H7 (cell line): ENCODE measurements around the gene IL12RB1. TPM values are rescaled to one million over a fixed set of nuclear protein-coding genes. Genes with fewer than 3 reads are reported as not detected.

Experiments used
- DNase-seq: peaks from one replicate; pipeline ENCODE4 v3.0.0; 2012
- H3K27me3 ChIP-seq: 2 replicates; pipeline ENCODE4 v1.6.0; 2011; ENCODE audit warnings: mild to moderate bottlenecking, low read length; ENCODE audit not compliant: control insufficient read depth, insufficient read depth
- H3K36me3 ChIP-seq: replicated peaks from 2 replicates; pipeline ENCODE4 v1.5.1; 2011; ENCODE audit warnings: low read length; ENCODE audit not compliant: control insufficient read depth, insufficient read depth
- H3K4me3 ChIP-seq: 2 replicates; pipeline ENCODE4 v1.5.1; 2011; ENCODE audit warnings: low read depth, mild to moderate bottlenecking, control low read depth, low read length, moderate library complexity; ENCODE audit not compliant: insufficient read depth
- total RNA-seq: library from RNA; depleted of rRNA; stranded (reverse); fragments of >200 nt; shearing (Covaris generic); gene quantifications from 2 replicates; pipeline ENCODE4 v1.2.3, GENCODE V29; 2014

The IL12RB1 gene
- total RNA-seq, 1 experiment from 2014 or later, result not detected

DNA sequence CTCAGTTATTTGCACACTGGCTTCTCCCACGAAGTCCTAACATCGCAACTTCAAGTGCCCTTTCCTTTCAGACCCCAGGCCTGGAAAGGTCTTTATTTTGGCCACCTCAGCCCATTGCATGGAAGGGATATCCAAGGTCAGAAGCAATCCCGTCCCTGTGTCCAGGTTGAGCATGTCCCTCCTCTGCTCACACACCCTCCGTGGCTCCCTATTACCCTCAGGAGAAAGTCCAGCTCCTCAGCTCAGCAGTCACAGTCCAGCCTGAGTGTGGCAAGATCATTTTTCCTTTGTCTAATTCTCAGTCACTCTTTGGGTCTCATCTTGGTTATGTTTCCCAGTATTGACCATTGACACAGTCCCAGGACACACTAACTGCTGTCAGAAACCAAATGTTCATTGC, 59.6 kb downstream of the IL12RB1 start:
- Histone ChIP-seq H3K36me3 (no peaks in the 10 kb centered on the region), H3K27me3 (no peaks in the 10 kb centered on the region), H3K4me3 (no peak overlapping the region)
- DNase-seq, result no peak

GRCh38 chr19:18023622-18024251, 63.0 kb downstream of the IL12RB1 start:
- Histone ChIP-seq H3K27me3 (no peaks in the 10 kb centered on the region), H3K36me3 (no peaks in the 10 kb centered on the region), H3K4me3 (no peak overlapping the region)
- DNase-seq, result peak; percentile 38

DNA sequence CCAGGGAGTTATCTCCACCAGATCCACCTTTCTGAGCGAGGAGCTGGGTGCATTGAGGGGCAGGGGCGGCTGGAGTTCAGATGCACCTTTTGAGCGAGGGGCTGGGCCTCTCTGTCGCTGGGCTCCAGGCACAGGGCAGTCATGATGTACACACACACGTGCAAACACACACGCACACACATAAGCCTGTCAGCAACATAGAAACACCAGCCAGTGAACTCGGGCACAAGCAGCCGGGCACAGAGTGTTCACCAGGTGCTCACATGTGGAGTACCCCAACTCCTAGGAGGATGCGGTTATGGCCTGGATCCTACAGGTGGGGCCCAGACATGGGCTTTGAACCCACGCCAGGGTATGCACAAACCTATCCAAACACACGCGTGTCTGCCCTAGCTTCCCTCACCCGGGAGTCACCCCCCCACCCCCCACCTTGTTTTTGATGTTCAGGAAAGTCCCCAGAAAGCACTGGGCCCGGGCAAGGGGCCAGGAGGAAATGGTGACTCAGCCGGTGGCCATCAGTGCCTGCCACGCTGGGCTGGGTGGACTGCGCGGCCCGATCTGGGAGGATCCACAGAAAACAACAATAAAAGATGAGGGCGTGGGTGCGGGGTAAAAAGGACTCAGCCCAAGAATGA, 65.5 kb downstream of the IL12RB1 start:
- H3K4me3 ChIP-seq, result no peak overlapping the region
- no peaks in the 10 kb centered on the region for H3K36me3 ChIP-seq
- H3K27me3 ChIP-seq, result no peaks in the 10 kb centered on the region
- DNase-seq, result peak; percentile 46

DNA sequence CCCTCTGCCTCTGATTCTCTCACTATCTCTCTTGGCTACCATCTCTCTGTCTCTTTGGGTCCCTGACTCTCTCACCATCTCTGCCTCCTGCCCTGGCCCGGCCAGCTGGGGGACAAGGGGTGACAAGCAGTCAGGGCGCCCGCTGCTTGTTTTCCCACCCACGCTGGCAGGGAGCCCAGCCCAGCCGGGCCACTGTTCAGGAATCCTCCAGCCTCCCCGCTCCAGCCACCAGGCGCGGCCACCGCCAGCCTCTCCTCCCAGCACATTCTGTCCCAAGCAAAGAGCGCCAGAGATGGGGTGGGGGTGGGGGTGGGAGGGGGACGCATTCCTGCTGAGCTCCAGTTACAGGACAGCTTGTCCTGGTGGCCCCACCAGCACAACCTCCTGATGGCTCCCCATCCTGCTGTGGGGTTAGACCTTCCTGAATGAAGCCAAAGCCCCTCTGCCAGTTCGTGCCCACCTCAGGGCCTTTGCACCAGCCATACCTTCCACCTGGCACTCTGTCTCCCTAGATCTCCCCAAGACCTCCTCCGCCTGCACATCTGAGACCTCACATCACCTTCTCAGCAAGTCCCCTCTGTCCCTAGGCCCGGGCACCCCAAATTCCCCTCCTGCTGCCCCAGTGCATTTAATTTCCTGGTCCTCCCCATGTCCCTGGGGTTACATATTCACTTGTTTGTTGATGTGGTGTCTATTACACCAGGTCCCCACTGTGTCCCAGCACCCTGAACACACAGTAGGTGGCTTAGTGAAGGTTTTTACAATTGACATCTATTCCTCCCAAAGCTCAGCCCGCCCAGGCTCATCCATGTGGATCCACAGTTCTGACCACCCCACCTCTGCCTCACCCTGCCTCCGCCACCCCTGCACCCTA, 66.3 kb downstream of the IL12RB1 start:
- H3K4me3 ChIP-seq, result no peak overlapping the region
- no peaks in the 10 kb centered on the region for H3K36me3 ChIP-seq
- no peaks in the 10 kb centered on the region for H3K27me3 ChIP-seq
- peak; percentile 53 for DNase-seq

GRCh38 chr19:18017275-18018083, 69.3 kb downstream of the IL12RB1 start:
- H3K4me3 ChIP-seq, result no peak overlapping the region
- DNase-seq, result peak; percentile 25
- H3K36me3 ChIP-seq, result no peaks in the 10 kb centered on the region; the same call in 1 of the 2 replicates

DNA sequence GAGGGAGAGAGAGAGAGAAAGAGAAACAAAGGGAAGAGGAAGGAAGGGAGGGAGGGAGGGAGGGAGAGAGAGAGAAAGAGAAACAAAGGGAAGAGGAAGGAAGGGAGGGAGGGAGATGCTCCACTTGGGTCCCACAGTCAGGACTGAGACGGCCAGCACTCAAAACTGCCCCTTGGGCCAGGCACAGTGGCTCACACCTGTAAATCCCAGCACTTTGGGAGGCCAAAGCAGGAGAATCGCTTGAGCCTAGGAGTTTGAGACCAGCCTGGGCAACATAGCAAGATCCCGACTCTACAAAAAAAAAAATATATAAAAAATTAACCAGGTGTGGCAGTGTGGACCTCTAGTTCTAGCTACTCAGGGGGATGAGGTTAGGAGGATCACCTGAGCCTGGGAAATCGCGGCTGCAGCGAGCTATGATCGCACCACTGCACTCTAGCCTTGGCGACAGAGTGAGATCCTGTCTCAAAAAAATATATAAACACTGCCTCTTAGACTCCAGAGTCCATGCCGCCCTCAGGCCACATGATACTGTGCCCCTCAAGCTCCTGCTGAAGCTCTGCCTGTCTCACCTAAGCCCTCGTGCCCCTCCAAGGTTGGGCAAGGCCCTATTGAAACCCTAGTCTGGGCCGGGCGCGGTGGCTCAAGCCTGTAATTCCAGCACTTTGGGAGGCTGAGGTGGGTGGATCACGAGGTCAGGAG, 70.4 kb downstream of the IL12RB1 start:
- DNase-seq, result no peak
- no peak overlapping the region for H3K4me3 ChIP-seq
- no peaks in the 10 kb centered on the region; the same call in 1 of the 2 replicates for H3K36me3 ChIP-seq
- no peaks in the 10 kb centered on the region for H3K27me3 ChIP-seq

More at GRCh38 chr19:18017275-18018083, 69.3 kb downstream of the IL12RB1 start:
- H3K27me3 ChIP-seq, result no peaks in the 10 kb centered on the region

DNA sequence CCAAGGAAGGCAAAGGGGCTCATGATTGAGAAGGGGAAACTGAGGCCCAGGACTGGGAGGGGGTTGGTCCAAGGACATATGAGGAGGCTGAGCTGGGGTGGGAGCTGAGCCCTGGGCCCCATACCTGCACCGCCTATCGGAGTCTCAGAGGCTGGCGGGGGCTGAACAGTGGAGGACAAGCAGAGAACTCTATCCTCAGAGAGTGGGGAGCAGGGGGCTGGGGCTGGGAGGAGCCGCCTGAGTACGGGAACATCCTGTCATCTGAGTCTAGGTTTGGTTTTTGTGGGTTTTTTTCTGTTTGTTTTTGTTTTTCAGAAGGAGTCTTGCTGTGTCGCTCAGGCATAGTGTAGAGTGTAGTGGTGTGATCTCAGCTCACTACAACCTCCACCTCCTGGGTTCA, 72.5 kb downstream of the IL12RB1 start:
- Histone ChIP-seq H3K36me3 (no peaks in the 10 kb centered on the region; the same call in 1 of the 2 replicates), H3K27me3 (no peaks in the 10 kb centered on the region), H3K4me3 (no peak overlapping the region)
- peak; percentile 19 for DNase-seq

- no peaks in the 10 kb centered on the region for H3K27me3 ChIP-seq
- H3K36me3 ChIP-seq, result no peaks in the 10 kb centered on the region; the same call in 1 of the 2 replicates
- peak; percentile 18 for DNase-seq
- H3K4me3 ChIP-seq, result no peak overlapping the region
Measured at GRCh38 chr19:18013210-18014111, 73.3 kb downstream of the IL12RB1 start.

GRCh38 chr19:18010149-18010548, 76.6 kb downstream of the IL12RB1 start:
- no peaks in the 10 kb centered on the region; the same call in 1 of the 2 replicates for H3K36me3 ChIP-seq
- H3K4me3 ChIP-seq, result no peak overlapping the region
- no peak for DNase-seq
- no peaks in the 10 kb centered on the region; the same call in 1 of the 2 replicates for H3K27me3 ChIP-seq

DNA sequence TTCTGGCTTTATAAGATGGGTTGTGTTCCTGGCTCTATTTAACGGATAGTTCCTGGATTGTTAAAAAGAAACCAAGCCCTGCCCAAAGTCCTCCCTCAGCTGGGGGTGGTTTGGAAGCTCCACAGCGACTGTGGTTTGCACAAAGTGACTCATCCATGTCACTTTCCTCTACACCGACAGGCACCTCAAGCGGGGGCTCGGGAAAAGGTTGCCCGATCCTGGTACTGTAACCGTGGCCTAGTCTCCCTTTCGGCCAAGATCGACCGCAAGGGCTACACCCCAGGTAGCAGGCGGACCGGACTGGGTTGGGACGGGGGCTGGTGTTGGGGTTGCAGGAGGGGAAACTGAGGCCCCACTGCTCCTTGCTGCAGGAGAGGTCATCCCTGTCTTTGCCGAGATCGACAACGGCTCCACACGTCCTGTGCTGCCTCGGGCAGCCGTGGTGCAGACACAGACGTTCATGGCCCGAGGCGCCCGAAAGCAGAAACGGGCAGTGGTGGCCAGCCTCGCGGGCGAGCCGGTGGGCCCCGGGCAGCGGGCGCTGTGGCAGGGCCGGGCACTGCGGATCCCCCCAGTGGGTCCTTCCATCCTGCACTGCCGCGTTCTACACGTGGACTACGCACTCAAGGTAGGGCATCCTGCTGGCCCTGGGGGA, 77.2 kb downstream of the IL12RB1 start:
- Histone ChIP-seq H3K36me3 (no peaks in the 10 kb centered on the region; the same call in 1 of the 2 replicates), H3K27me3 (no peaks in the 10 kb centered on the region; the same call in 1 of the 2 replicates), H3K4me3 (no peak overlapping the region)
- no peak for DNase-seq
